ENCODE data around the gene CARM1. TPM values are rescaled to one million over a fixed set of nuclear protein-coding genes. Genes with fewer than 3 reads are reported as not detected.

The CARM1 gene
- total RNA-seq: 10 to 100 TPM; 13.0 to 24.7 (median 16.0) TPM
- polyA plus RNA-seq: 10 to 100 TPM; 16.6 to 21.1 TPM

- no peaks in the 10 kb centered on the region for H3K27me3 ChIP-seq
- DNase-seq: peak; percentile 99 to 100 (median 99)
- 1% methylated on average over 30 to 96 of the region's 99 CpGs for WGBS, 2 donors
Measured at GRCh38 chr19:10870955-10871603, at the start of gene CARM1. CARM1 (plus strand) TSS chr19:10871553; CDS start chr19:10871703, 150 bp downstream.

GRCh38 chr19:10823690-10824089 lies 47.7 kb upstream of the CARM1 start:
- H3K27ac ChIP-seq: no peak overlapping the region
- no peaks in the 10 kb centered on the region for H3K9me3 ChIP-seq
- no peak overlapping the region for H3K4me3 ChIP-seq
- no peaks in the 10 kb centered on the region for H3K27me3 ChIP-seq
- H3K36me3 ChIP-seq: peaks cover 0 to 67% (median 12%) of the 10 kb centered on the region in 3 donors
- H3K4me1 ChIP-seq: no peaks in the 10 kb centered on the region
- 93 to 94% methylated on average over 12 of the region's 12 CpGs for WGBS, 2 donors
- ATAC-seq (no peak), DNase-seq (peak in 1 of 6 donors; percentile 58), FAIRE-seq (no peak)
- intact Hi-C loops (cut with DNase I): no loop called here
- no peak for TF ChIP-seq CTCF (IDR thresholded peaks at IDR 0.05)

More at GRCh38 chr19:10870955-10871603, at the start of gene CARM1:
- peak within 1 kb of the TSS in 3 of 4 donors; percentile 32 to 58 (median 54) for H3K27ac ChIP-seq
- TF ChIP-seq CTCF (IDR thresholded peaks at IDR 0.05): peak; percentile 46 to 64 (median 52)
- ATAC-seq: peak; percentile 88 to 96 (median 91)
- H3K9me3 ChIP-seq: no peaks in the 10 kb centered on the region
- H3K4me3 ChIP-seq: peak within 1 kb of the TSS; percentile 57 to 82 (median 75)
- no peaks in the 10 kb centered on the region for H3K36me3 ChIP-seq
- intact Hi-C loops (cut with DNase I): no loop called here
- FAIRE-seq: no peak
- peaks cover 0 to 13% (median 0%) of the 10 kb centered on the region in 3 donors for H3K4me1 ChIP-seq

GRCh38 chr19:10826231-10826630 lies 45.1 kb upstream of the CARM1 start:
- DNase-seq: peak in 1 of 6 donors; percentile 21
- Histone ChIP-seq H3K9me3 (no peaks in the 10 kb centered on the region), H3K4me1 (no peaks in the 10 kb centered on the region), H3K27me3 (no peaks in the 10 kb centered on the region), H3K36me3 (peaks cover 2 to 68% (median 12%) of the 10 kb centered on the region in 3 donors), H3K27ac (no peak overlapping the region), H3K4me3 (no peak overlapping the region)
- FAIRE-seq: no peak
- TF ChIP-seq CTCF (IDR thresholded peaks at IDR 0.05): no peak
- WGBS, 2 donors: 89 to 90% methylated on average over 7 of the region's 7 CpGs
- intact Hi-C loops (cut with DNase I): no loop called here
- ATAC-seq: no peak

GRCh38 chr19:10826846-10827245 lies 44.5 kb upstream of the CARM1 start:
- Histone ChIP-seq H3K9me3 (no peaks in the 10 kb centered on the region), H3K4me3 (no peak overlapping the region), H3K36me3 (peaks cover 2 to 66% (median 12%) of the 10 kb centered on the region in 3 donors), H3K27me3 (no peaks in the 10 kb centered on the region), H3K27ac (no peak overlapping the region), H3K4me1 (no peaks in the 10 kb centered on the region)
- ATAC-seq (no peak), DNase-seq (peak in 1 of 6 donors; percentile 5), FAIRE-seq (no peak)
- no peak for TF ChIP-seq CTCF (IDR thresholded peaks at IDR 0.05)
- intact Hi-C loops (cut with DNase I): no loop called here
- WGBS, 2 donors: 90 to 94% methylated on average over 6 of the region's 6 CpGs
